ENCODE measurements around the gene MBNL2. TPM values are rescaled to one million over a fixed set of nuclear protein-coding genes. Genes with fewer than 3 reads are reported as not detected.

Gene MBNL2
- polyA plus RNA-seq, 1 experiment: 44.0 TPM

- Histone ChIP-seq H3K27ac (ENCODE audit: low read depth, low read length) (no peak overlapping the region), H3K4me3 (ENCODE audit: low read depth, low read length) (no peak overlapping the region), H3K9me3 (ENCODE audit: control insufficient read depth, insufficient read depth, low read length) (no peaks in the 10 kb centered on the region), H3K27me3 (ENCODE audit: control insufficient read depth, insufficient read depth, low read length) (no peaks in the 10 kb centered on the region)
- no peak for TF ChIP-seq CTCF (IDR thresholded peaks at IDR 0.05; ENCODE audit: low read depth, low read length)
- POLR2A ChIA-PET: no interaction called here
- CTCF ChIA-PET: interaction anchor here (1.0 kb wide), 1 partner anchor 302 kb away, joined by 3 read pairs; no protein-coding TSS in a partner anchor
- no peak for DNase-seq (ENCODE audit: low read depth, low spot score)
Observed at GRCh38 chr13:97411984-97412383, 189.9 kb downstream of the MBNL2 start.

- TF ChIP-seq CTCF (IDR thresholded peaks at IDR 0.05; ENCODE audit: low read depth, low read length): no peak
- CTCF ChIA-PET: no interaction called here
- H3K27ac ChIP-seq (ENCODE audit: low read depth, low read length): no peak overlapping the region
- POLR2A ChIA-PET: no interaction called here
- no peak overlapping the region for H3K4me3 ChIP-seq (ENCODE audit: low read depth, low read length)
- DNase-seq (ENCODE audit: low read depth, low spot score): no peak
- H3K9me3 ChIP-seq (ENCODE audit: control insufficient read depth, insufficient read depth, low read length): no peaks in the 10 kb centered on the region
- H3K27me3 ChIP-seq (ENCODE audit: control insufficient read depth, insufficient read depth, low read length): no peaks in the 10 kb centered on the region
Observed at GRCh38 chr13:97413694-97414093, 191.6 kb downstream of the MBNL2 start.

- H3K27ac ChIP-seq (ENCODE audit: low read depth, low read length): no peak overlapping the region
- CTCF ChIA-PET: interaction anchor here (1.0 to 1.3 kb wide), 2 partner anchors 386 to 396 kb away, joined by 3 to 4 read pairs; no protein-coding TSS in a partner anchor
- POLR2A ChIA-PET: no interaction called here
- H3K9me3 ChIP-seq (ENCODE audit: control insufficient read depth, insufficient read depth, low read length): no peaks in the 10 kb centered on the region
- H3K4me3 ChIP-seq (ENCODE audit: low read depth, low read length): no peak overlapping the region
- no peak for DNase-seq (ENCODE audit: low read depth, low spot score)
- peaks cover 3% of the 10 kb centered on the region for H3K27me3 ChIP-seq (ENCODE audit: control insufficient read depth, insufficient read depth, low read length)
- no peak for TF ChIP-seq CTCF (IDR thresholded peaks at IDR 0.05; ENCODE audit: low read depth, low read length)
Observed at GRCh38 chr13:97414392-97414791, 192.3 kb downstream of the MBNL2 start.

GRCh38 chr13:97417698-97418097 lies 195.6 kb downstream of the MBNL2 start:
- no peak overlapping the region for H3K4me3 ChIP-seq (ENCODE audit: low read depth, low read length)
- TF ChIP-seq CTCF (IDR thresholded peaks at IDR 0.05; ENCODE audit: low read depth, low read length): no peak
- peaks cover 3% of the 10 kb centered on the region for H3K27me3 ChIP-seq (ENCODE audit: control insufficient read depth, insufficient read depth, low read length)
- no peaks in the 10 kb centered on the region for H3K9me3 ChIP-seq (ENCODE audit: control insufficient read depth, insufficient read depth, low read length)
- H3K27ac ChIP-seq (ENCODE audit: low read depth, low read length): no peak overlapping the region
- DNase-seq (ENCODE audit: low read depth, low spot score): no peak
- POLR2A ChIA-PET: no interaction called here
- CTCF ChIA-PET: no interaction called here

- TF ChIP-seq CTCF (IDR thresholded peaks at IDR 0.05; ENCODE audit: low read depth, low read length): no peak
- H3K27ac ChIP-seq (ENCODE audit: low read depth, low read length): no peak overlapping the region
- H3K27me3 ChIP-seq (ENCODE audit: control insufficient read depth, insufficient read depth, low read length): peaks cover 3% of the 10 kb centered on the region
- POLR2A ChIA-PET: no interaction called here
- no peak for DNase-seq (ENCODE audit: low read depth, low spot score)
- no peak overlapping the region for H3K4me3 ChIP-seq (ENCODE audit: low read depth, low read length)
- no peaks in the 10 kb centered on the region for H3K9me3 ChIP-seq (ENCODE audit: control insufficient read depth, insufficient read depth, low read length)
- CTCF ChIA-PET: interaction anchor here (0.6 to 1.1 kb wide), 2 partner anchors 152 to 432 kb away, joined by 3 read pairs; no protein-coding TSS in a partner anchor
Observed at GRCh38 chr13:97422118-97423054, 200.3 kb downstream of the MBNL2 start.
